A673 (cell line): ENCODE data around the gene CCDC148.

Experiments used
- EZH2 ChIP-seq: fragments of 200-600 bp; sonication (generic); IDR thresholded peaks from 2 replicates; pipeline ENCODE4 v1.6.1; 2017; ENCODE audit warnings: borderline replicate concordance, low read depth, mild to moderate bottlenecking, mixed read lengths, antibody characterized with exemption, low read length; ENCODE audit not compliant: poor library complexity, severe bottlenecking
- TF ChIP-seq, protein P1 (sequence below): fragments of 300-800, 200-600 bp; sonication (generic); conservative IDR thresholded peaks from 2 replicates; pipeline ENCODE4 v1.5.1; 2017; ENCODE audit warnings: low read depth, mild to moderate bottlenecking, antibody characterized with exemption, low read length, moderate library complexity, mixed read lengths

DNA sequence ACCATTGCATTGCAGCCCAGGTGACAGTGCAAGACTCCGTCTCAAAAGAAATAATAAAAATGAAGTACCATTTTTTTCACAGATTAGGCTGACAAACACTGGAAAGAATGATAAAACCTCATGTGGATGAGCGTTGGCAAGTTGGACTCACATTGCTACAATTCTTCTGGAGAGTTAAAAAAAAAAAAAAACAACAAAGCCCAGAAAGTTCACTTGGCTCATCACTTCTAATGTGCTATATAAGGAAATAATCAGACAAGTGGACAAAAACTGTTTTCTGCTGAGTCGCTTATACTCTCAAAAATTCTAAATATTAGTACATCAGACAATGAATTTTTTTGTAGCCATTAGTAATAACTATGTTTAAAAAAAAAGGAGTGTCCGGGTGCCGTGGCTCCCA lies 38.6 kb upstream of the CCDC148 start:
- TF ChIP-seq, protein P1, sequence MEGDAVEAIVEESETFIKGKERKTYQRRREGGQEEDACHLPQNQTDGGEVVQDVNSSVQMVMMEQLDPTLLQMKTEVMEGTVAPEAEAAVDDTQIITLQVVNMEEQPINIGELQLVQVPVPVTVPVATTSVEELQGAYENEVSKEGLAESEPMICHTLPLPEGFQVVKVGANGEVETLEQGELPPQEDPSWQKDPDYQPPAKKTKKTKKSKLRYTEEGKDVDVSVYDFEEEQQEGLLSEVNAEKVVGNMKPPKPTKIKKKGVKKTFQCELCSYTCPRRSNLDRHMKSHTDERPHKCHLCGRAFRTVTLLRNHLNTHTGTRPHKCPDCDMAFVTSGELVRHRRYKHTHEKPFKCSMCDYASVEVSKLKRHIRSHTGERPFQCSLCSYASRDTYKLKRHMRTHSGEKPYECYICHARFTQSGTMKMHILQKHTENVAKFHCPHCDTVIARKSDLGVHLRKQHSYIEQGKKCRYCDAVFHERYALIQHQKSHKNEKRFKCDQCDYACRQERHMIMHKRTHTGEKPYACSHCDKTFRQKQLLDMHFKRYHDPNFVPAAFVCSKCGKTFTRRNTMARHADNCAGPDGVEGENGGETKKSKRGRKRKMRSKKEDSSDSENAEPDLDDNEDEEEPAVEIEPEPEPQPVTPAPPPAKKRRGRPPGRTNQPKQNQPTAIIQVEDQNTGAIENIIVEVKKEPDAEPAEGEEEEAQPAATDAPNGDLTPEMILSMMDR = no peak
- no peak for TF ChIP-seq EZH2
